NCI-H1092 treated with DMSO at 0.1 percent for 48 hours (cell line): ENCODE data around the gene FGFR2.

Source experiments
- DNase-seq: peaks from one replicate; lab custom pipeline; 2025; lab: John Stamatoyannopoulos, UW

FGFR2 gene

GRCh38 chr10:121452581-121452980 lies 145.7 kb downstream of the FGFR2 start:
- no peak for DNase-seq

- no peak for DNase-seq
These were observed 148.0 kb downstream of the FGFR2 start for GRCh38 chr10:121450247-121450646.

GRCh38 chr10:121449482-121449924 lies 148.7 kb downstream of the FGFR2 start:
- no peak for DNase-seq

GRCh38 chr10:121448766-121449421 lies 149.3 kb downstream of the FGFR2 start:
- DNase-seq = no peak

GRCh38 chr10:121444520-121445165 lies 153.6 kb downstream of the FGFR2 start:
- DNase-seq = no peak

GRCh38 chr10:121442086-121442935 lies 155.9 kb downstream of the FGFR2 start:
- DNase-seq = no peak

GRCh38 chr10:121440461-121440860 lies 157.8 kb downstream of the FGFR2 start:
- DNase-seq = no peak

GRCh38 chr10:121438333-121438732 lies 159.9 kb downstream of the FGFR2 start:
- DNase-seq = no peak

GRCh38 chr10:121437596-121437995 lies 160.6 kb downstream of the FGFR2 start:
- DNase-seq = peak; percentile 29

GRCh38 chr10:121436630-121437341 lies 161.5 kb downstream of the FGFR2 start:
- DNase-seq = peak; percentile 1

- DNase-seq = no peak
These were observed 162.0 kb downstream of the FGFR2 start for GRCh38 chr10:121436281-121436629.

GRCh38 chr10:121435099-121435875 lies 163.0 kb downstream of the FGFR2 start:
- no peak for DNase-seq

GRCh38 chr10:121433965-121434364 lies 164.3 kb downstream of the FGFR2 start:
- no peak for DNase-seq

GRCh38 chr10:121428867-121429266 lies 169.4 kb downstream of the FGFR2 start:
- DNase-seq = no peak
